HEK293T (cell line): Measurements from ENCODE around the gene FRRS1.

Experiments used
- BHLHE40 ChIP-seq: fragments of 450-650 bp; IDR thresholded peaks from 2 replicates; pipeline ENCODE4 v1.6.1; 2016; ENCODE audit warnings: mild to moderate bottlenecking, moderate library complexity, borderline replicate concordance
- ELF4 ChIP-seq: fragments of 450-650 bp; IDR thresholded peaks from 2 replicates; pipeline ENCODE4 v1.6.1; 2017; ENCODE audit warnings: antibody characterized with exemption
- FOXA1 ChIP-seq: fragments of 450-650 bp; IDR thresholded peaks from 2 replicates; pipeline ENCODE4 v1.6.1; 2016; ENCODE audit warnings: mild to moderate bottlenecking
- FOXK2 ChIP-seq: fragments of 450-650 bp; IDR thresholded peaks from 2 replicates; pipeline ENCODE4 v1.6.1; 2016; ENCODE audit warnings: mild to moderate bottlenecking
- FOXM1 ChIP-seq: fragments of 450-650 bp; IDR thresholded peaks from 2 replicates; pipeline ENCODE4 v1.6.1; 2017; ENCODE audit warnings: mild to moderate bottlenecking, borderline replicate concordance
- HDGF ChIP-seq: fragments of 450-650 bp; IDR thresholded peaks from 2 replicates; pipeline ENCODE4 v1.6.1; 2017; ENCODE audit warnings: antibody characterized with exemption, borderline replicate concordance
- L3MBTL2 ChIP-seq: fragments of 450-650 bp; conservative IDR thresholded peaks from 2 replicates; pipeline ENCODE4 v1.6.1; 2016; ENCODE audit warnings: mild to moderate bottlenecking
- LEF1 ChIP-seq: fragments of 450-650 bp; IDR thresholded peaks from 2 replicates; pipeline ENCODE4 v1.6.1; 2017; ENCODE audit warnings: mild to moderate bottlenecking, borderline replicate concordance
- SP1 ChIP-seq: fragments of 450-650 bp; IDR thresholded peaks from 2 replicates; pipeline ENCODE4 v1.6.1; 2017
- SUZ12 ChIP-seq: fragments of 450-650 bp; IDR thresholded peaks from 2 replicates; pipeline ENCODE4 v1.6.1; 2016; ENCODE audit warnings: mild to moderate bottlenecking
- TARDBP ChIP-seq: fragments of 450-650 bp; IDR thresholded peaks from 2 replicates; pipeline ENCODE4 v1.6.1; 2016
- ZNF384 ChIP-seq: fragments of 450-650 bp; IDR thresholded peaks from 2 replicates; pipeline ENCODE4 v1.6.1; 2016

DNA sequence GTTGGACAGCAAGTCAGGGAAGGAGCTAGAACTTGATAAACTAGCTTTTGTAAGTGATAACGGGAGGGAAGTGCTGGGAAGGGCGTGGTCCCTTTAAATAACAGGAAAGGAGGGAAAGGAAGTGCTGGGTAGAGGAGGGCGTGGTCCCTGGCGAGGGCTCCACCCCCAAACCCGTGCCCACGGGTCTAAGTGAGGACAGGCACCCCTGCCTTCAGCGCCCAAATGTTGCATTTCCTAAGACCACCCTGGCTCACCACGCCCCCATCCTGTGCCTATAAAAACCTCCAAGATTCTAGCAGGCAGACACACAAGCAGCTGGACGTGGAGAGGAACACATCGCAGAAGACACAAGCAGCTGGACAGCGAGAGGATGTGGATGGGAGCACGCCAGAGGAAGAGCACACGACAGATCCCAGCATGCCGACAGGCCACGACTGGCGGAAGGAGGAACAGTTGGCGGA, 62.0 kb downstream of the FRRS1 start:
- TF ChIP-seq SUZ12 (no peak), BHLHE40 (no peak), FOXA1 (no peak), ELF4 (no peak), LEF1 (no peak), FOXM1 (no peak), ZNF384 (no peak), SP1 (no peak), FOXK2 (no peak), TARDBP (no peak), HDGF (no peak), L3MBTL2 (no peak)
